SK-N-SH (cell line): ENCODE data around the gene INSRR. TPM values are rescaled to one million over a fixed set of nuclear protein-coding genes. Genes with fewer than 3 reads are reported as not detected.

ENCODE experiments used
- CTCF ChIA-PET: fragments of 300-600, 350-600 bp; formaldehyde crosslinking; extraction: SDS; loops from one replicate; lab custom pipeline; 2021; lab: Yijun Ruan, JAX
- POLR2A ChIA-PET: fragments of 350-600 bp; sonication (Branson Sonifier 250); formaldehyde crosslinking; extraction: SDS; loops from one replicate; lab custom pipeline; 2020; ENCODE audit warnings: antibody characterized with exemption, inconsistent platforms; lab: Yijun Ruan, JAX
- DNase-seq: peaks from one replicate; pipeline ENCODE4 v3.0.0; 2012
- H2AFZ ChIP-seq: fragments of 200-600 bp; sonication (generic); 2 replicates; pipeline ENCODE4 v1.8.1; 2016; ENCODE audit warnings: antibody characterized with exemption, mild to moderate bottlenecking, low read depth
- H3F3A ChIP-seq: fragments of 200-600 bp; sonication (generic); replicated peaks from 2 replicates; pipeline ENCODE3; 2016; ENCODE audit warnings: antibody characterized with exemption, mild to moderate bottlenecking; ENCODE audit not compliant: insufficient read depth
- H3K27ac ChIP-seq, 2 experiments: fragments of 200-500 bp in 1 of 2; fragments of 200-600 bp in 1 of 2; sonication (Bioruptor generic) in 1 of 2; sonication (generic), shearing (Covaris generic) in 1 of 2; 2 replicates each; pipeline versions ENCODE4 v1.5.1 to v1.6.1; 2014 to 2016; ENCODE audit warnings: low read depth in 2 of 2, inconsistent platforms in 1 of 2, low read length in 1 of 2, mild to moderate bottlenecking in 1 of 2, mixed read lengths in 1 of 2
- H3K27me3 ChIP-seq: fragments of 200-600 bp; sonication (generic), shearing (Covaris generic); 2 replicates; pipeline ENCODE4 v1.6.1; 2016; ENCODE audit warnings: mixed run types; ENCODE audit not compliant: insufficient read depth
- H3K36me3 ChIP-seq, 2 experiments: fragments of 200-500 bp in 1 of 2; fragments of 200-600 bp in 1 of 2; sonication (Bioruptor generic) in 1 of 2; sonication (generic) in 1 of 2; replicated peaks in 1 of 2; 2 replicates each; pipeline versions ENCODE3 to v1.5.1; 2014 to 2016; ENCODE audit warnings: low read length in 1 of 2, mild to moderate bottlenecking in 1 of 2; ENCODE audit not compliant: insufficient read depth in 2 of 2, control insufficient read depth in 1 of 2
- H3K4me1 ChIP-seq, 2 experiments: fragments of 200-500 bp in 1 of 2; fragments of 200-600 bp in 1 of 2; sonication (Bioruptor generic) in 1 of 2; sonication (generic), shearing (Covaris generic) in 1 of 2; 2 replicates each; pipeline versions ENCODE4 v1.5.1 to v1.6.1; 2014 to 2016; ENCODE audit warnings: low read depth in 1 of 2, low read length in 1 of 2, mixed run types in 1 of 2; ENCODE audit not compliant: insufficient read depth in 2 of 2, control insufficient read depth in 1 of 2
- H3K4me2 ChIP-seq: fragments of 200-600 bp; sonication (generic), shearing (Covaris generic); 2 replicates; pipeline ENCODE4 v1.6.1; 2017; ENCODE audit warnings: mixed run types
- H3K4me3 ChIP-seq, 2 experiments: fragments of 200-500 bp in 1 of 2; fragments of 200-600 bp in 1 of 2; sonication (Bioruptor generic) in 1 of 2; sonication (generic), shearing (Covaris generic) in 1 of 2; 2 replicates each; pipeline versions ENCODE4 v1.5.1 to v1.8.1; 2014 to 2016; ENCODE audit warnings: low read depth in 2 of 2, inconsistent platforms in 1 of 2, low read length in 1 of 2, mild to moderate bottlenecking in 1 of 2, mixed read lengths in 1 of 2, moderate library complexity in 1 of 2
- H3K79me2 ChIP-seq: fragments of 200-600 bp; sonication (generic); 2 replicates; pipeline ENCODE4 v1.8.1; 2017; ENCODE audit warnings: mild to moderate bottlenecking; ENCODE audit not compliant: insufficient read depth
- H3K9ac ChIP-seq: fragments of 200-600 bp; sonication (generic); 2 replicates; pipeline ENCODE4 v1.6.1; 2017; ENCODE audit warnings: mixed run types
- H3K9me2 ChIP-seq: fragments of 200-600 bp; sonication (generic); 2 replicates; pipeline ENCODE4 v1.6.1; 2017; ENCODE audit warnings: mixed run types
- H3K9me3 ChIP-seq: fragments of 200-600 bp; sonication (generic); 2 replicates; pipeline ENCODE4 v1.6.1; 2017; ENCODE audit warnings: mixed run types, mild to moderate bottlenecking, moderate library complexity
- H4K20me1 ChIP-seq: fragments of 200-600 bp; sonication (generic); 2 replicates; pipeline ENCODE4 v1.6.1; 2017; ENCODE audit warnings: mild to moderate bottlenecking, mixed run types; ENCODE audit not compliant: insufficient read depth
- EP300 ChIP-seq, 2 experiments: IDR thresholded peaks; 2 replicates each; pipeline versions ENCODE4 v1.4.0 to v1.6.1; 2012; ENCODE audit warnings: borderline replicate concordance in 1 of 2, low read depth in 1 of 2, low read length in 1 of 2
- FOSL2 ChIP-seq: IDR thresholded peaks from 2 replicates; pipeline ENCODE4 v1.4.0; 2012; ENCODE audit warnings: low read depth, mild to moderate bottlenecking, moderate library complexity, borderline replicate concordance
- FOXM1 ChIP-seq: IDR thresholded peaks from 2 replicates; pipeline ENCODE4 v1.4.0; 2012; ENCODE audit warnings: low read depth, mild to moderate bottlenecking
- JUND ChIP-seq: IDR thresholded peaks from 2 replicates; pipeline ENCODE4 v1.4.0; 2012
- MAX ChIP-seq: IDR thresholded peaks from 2 replicates; pipeline ENCODE4 v1.4.0; 2012; ENCODE audit warnings: low read depth
- NFIC ChIP-seq: IDR thresholded peaks from 2 replicates; pipeline ENCODE4 v1.4.0; 2012; ENCODE audit warnings: borderline replicate concordance
- PBX3 ChIP-seq: IDR thresholded peaks from 2 replicates; pipeline ENCODE4; 2012
- POLR2AphosphoS5 ChIP-seq: IDR thresholded peaks from 2 replicates; pipeline ENCODE4 v1.6.1; 2012; ENCODE audit warnings: low read depth, low read length
- RCOR1 ChIP-seq: fragments of 150-350 bp; IDR thresholded peaks from 2 replicates; pipeline ENCODE4 v1.6.1; 2017; ENCODE audit warnings: antibody characterized with exemption, low read length
- REST ChIP-seq: IDR thresholded peaks from 2 replicates; pipeline ENCODE4 v1.6.1; 2012; ENCODE audit warnings: mild to moderate bottlenecking, low read depth, low read length, moderate library complexity
- RXRA ChIP-seq: IDR thresholded peaks from 2 replicates; pipeline ENCODE4 v1.4.0; 2012; ENCODE audit warnings: low read depth, mild to moderate bottlenecking, borderline replicate concordance
- TCF12 ChIP-seq: IDR thresholded peaks from 2 replicates; pipeline ENCODE4 v1.4.0; 2012
- TEAD4 ChIP-seq: IDR thresholded peaks from 2 replicates; pipeline ENCODE4 v1.4.0; 2012; ENCODE audit warnings: mild to moderate bottlenecking, borderline replicate concordance; ENCODE audit not compliant: insufficient read depth
- USF2 ChIP-seq: fragments of 150-350 bp; IDR thresholded peaks from 2 replicates; pipeline ENCODE4 v1.6.1; 2017; ENCODE audit warnings: antibody characterized with exemption, low read length, low read depth, borderline replicate concordance
- WGBS: methylation state at CpG from one replicate; pipeline ENCODE4 v1.1.6; 2017; ENCODE audit warnings: low lambda C conversion rate; 5-methylcytosine and 5-hydroxymethylcytosine counted together
- polyA plus RNA-seq, 3 experiments: library from polyadenylated mRNA; depleted of rRNA; stranded (reverse); fragments of >200 nt; gene quantifications; 2 replicates each; pipeline ENCODE4 v1.2.3, GENCODE V29; 2012

The INSRR gene
- polyA plus RNA-seq, 1 of the 3 experiments (the other 2 are of a cell fraction): 0.20 TPM

- Histone ChIP-seq H3K9ac (peak overlapping the region; percentile 74), H3K79me2 (no peaks in the 10 kb centered on the region), H3K27ac (peak overlapping the region; percentile 87 to 96), H3K36me3 (no peaks in the 10 kb centered on the region), H3K4me2 (peak overlapping the region; percentile 77), H3K9me3 (no peaks in the 10 kb centered on the region), H3K27me3 (no peaks in the 10 kb centered on the region), H3K4me1 (peaks cover 40 to 58% of the 10 kb centered on the region in 2 experiments; a peak in 3 of 4 replicates), H3K4me3 (peak overlapping the region in 1 of 2 experiments; percentile 38; a peak in 1 of 4 replicates), H4K20me1 (no peaks in the 10 kb centered on the region), H2AFZ (no peak overlapping the region), H3F3A (peaks cover 27% of the 10 kb centered on the region), H3K9me2 (no peaks in the 10 kb centered on the region)
- CTCF ChIA-PET: interaction anchor here (0.9 to 9.4 kb wide), 7 partner anchors 15 to 235 kb away, joined by 3 to 110 read pairs (median 3); no protein-coding TSS in a partner anchor
- peak; percentile 46 for DNase-seq
- TF ChIP-seq NFIC (peak; percentile 87), MAX (peak; percentile 66), EP300 (IDR thresholded peaks at IDR 0.05; ENCODE audit: borderline replicate concordance in 1 of 2, low read depth in 1 of 2, low read length in 1 of 2) (peak in 1 of 2 experiments; percentile 81; a peak in 1 of 4 replicates), PBX3 (peak; percentile 45), RCOR1 (no peak), FOXM1 (peak; percentile 15; the same call in 1 of the 2 replicates), RXRA (peak; percentile 99), JUND (peak; percentile 92), POLR2AphosphoS5 (peak; percentile 58; the same call in 1 of the 2 replicates), FOSL2 (peak; percentile 97), TCF12 (peak; percentile 81), USF2 (no peak), REST (no peak), TEAD4 (peak; percentile 95)
- POLR2A ChIA-PET: no interaction called here
- WGBS: 11% methylated on average over 8 of the region's 16 CpGs
Observed at GRCh38 chr1:156896490-156897033, 37.6 kb upstream of the INSRR start.
